SK-N-DZ (cell line): ENCODE results near the gene ITIH4.

ENCODE experiments used
- DNase-seq: peaks from one replicate; pipeline ENCODE4 v3.0.0-alpha.2; 2015; ENCODE audit warnings: low spot score
- small RNA-seq, 2 experiments: library from RNA; depleted of rRNA; stranded (forward); fragments of <200 nt; gene quantifications; one replicate each; pipeline ENCODE3, GENCODE V24; 2014

Gene ITIH4

DNA sequence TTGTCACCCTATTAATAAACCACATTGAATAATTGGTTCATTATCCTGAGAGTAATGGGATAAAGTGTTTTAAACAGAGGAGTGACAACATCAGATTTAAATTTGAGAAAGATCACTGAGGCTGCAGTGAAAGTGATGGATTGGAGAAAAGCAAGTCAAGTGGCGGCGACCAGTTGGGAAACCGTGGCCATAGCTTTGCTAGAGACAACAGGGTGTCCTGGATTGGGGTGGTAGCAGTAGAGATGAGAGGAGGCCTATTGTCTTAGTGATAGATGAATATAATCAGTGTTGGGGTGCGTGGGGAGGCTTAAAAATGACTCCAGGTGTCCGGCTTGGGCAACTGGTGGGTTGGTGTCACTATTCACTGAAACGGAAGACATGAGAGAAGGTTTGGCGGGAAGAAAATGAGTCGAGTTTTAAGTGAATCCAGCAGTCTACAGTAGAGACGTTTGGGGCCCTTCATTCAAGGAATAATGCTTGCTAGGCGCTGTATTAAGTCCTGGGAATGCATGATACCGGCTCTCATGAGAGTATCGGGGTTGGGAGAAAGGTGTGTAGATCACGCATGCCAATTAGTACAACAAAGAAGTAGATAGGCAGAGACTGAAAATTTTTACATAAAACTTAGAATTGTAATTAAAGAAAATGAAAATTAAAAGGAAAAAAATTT, 60.6 kb downstream of the ITIH4 start:
- DNase-seq = no peak

GRCh38 chr3:52763466-52763865, 67.0 kb downstream of the ITIH4 start:
- DNase-seq = no peak

Small RNA genes within 50 kb of the gene (small RNA-seq; reads per million reads assigned to genes)
- gene MIR8064 (0 reads per million in 2 experiments), gene MUSTN1 (0 reads per million in 2 experiments)
